CD4-positive, CD25-positive, alpha-beta regulatory T cell (primary cell): ENCODE measurements around the gene ARHGAP12. TPM values are rescaled to one million over a fixed set of nuclear protein-coding genes. Genes with fewer than 3 reads are reported as not detected.

Experiments
- ATAC-seq, 2 donors: fragments of 150-1000 bp; cut with Tn5 transposase; one replicate each; pipeline ENCODE4 v1.10.0; 2021; ENCODE audit warnings: low read depth in 2 of 2, moderate number of reproducible peaks in 2 of 2, moderate library complexity in 1 of 2
- DNase-seq, 3 donors: peaks; one replicate each; pipeline versions ENCODE4 v3.0.0 to v3.0.0-alpha.2; 2012 to 2022; ENCODE audit warnings: mixed read lengths in 1 of 3
- H3K27ac ChIP-seq: one replicate; pipeline ENCODE4 v1.7.0; 2013; ENCODE audit warnings: mild to moderate bottlenecking, low read length; ENCODE audit not compliant: insufficient read depth, poor library complexity, severe bottlenecking
- H3K27me3 ChIP-seq: one replicate; pipeline ENCODE4 v1.7.0; 2013; ENCODE audit warnings: low read length; ENCODE audit not compliant: control insufficient read depth, insufficient read depth
- H3K36me3 ChIP-seq: one replicate; pipeline ENCODE4 v1.7.0; 2013; ENCODE audit warnings: mild to moderate bottlenecking, low read length, moderate library complexity; ENCODE audit not compliant: control insufficient read depth, insufficient read depth
- H3K4me1 ChIP-seq: 2 replicates; pipeline ENCODE4 v1.7.0; 2013; ENCODE audit warnings: mild to moderate bottlenecking, low read length; ENCODE audit not compliant: insufficient read depth, control insufficient read depth, poor library complexity, severe bottlenecking
- H3K4me3 ChIP-seq: one replicate; pipeline ENCODE4 v1.7.0; 2013; ENCODE audit warnings: low read depth, mild to moderate bottlenecking, low read length, moderate library complexity
- H3K9me3 ChIP-seq, 2 experiments: 1 replicate in 1 of 2; 2 replicates in 1 of 2; pipeline ENCODE4 v1.7.0; 2013; ENCODE audit warnings: low read length in 2 of 2, mild to moderate bottlenecking in 1 of 2, moderate library complexity in 1 of 2; ENCODE audit not compliant: control insufficient read depth in 2 of 2
- H3K27ac Mint-ChIP-seq, 3 donors: one replicate each; pipeline ENCODE4 v1.8.0; 2020 to 2022; ENCODE audit warnings: mild to moderate bottlenecking in 3 of 3, mixed read lengths in 3 of 3, moderate library complexity in 2 of 3
- H3K27me3 Mint-ChIP-seq: one replicate; pipeline ENCODE4 v1.8.0; 2022; ENCODE audit warnings: mild to moderate bottlenecking, mixed read lengths
- H3K36me3 Mint-ChIP-seq: one replicate; pipeline ENCODE4 v1.8.0; 2020; ENCODE audit warnings: mixed read lengths
- H3K4me1 Mint-ChIP-seq, 4 donors: one replicate each; pipeline ENCODE4 v1.8.0; 2020 to 2022; ENCODE audit warnings: mixed read lengths in 4 of 4, mild to moderate bottlenecking in 1 of 4
- H3K4me3 Mint-ChIP-seq, 4 donors: one replicate each; pipeline ENCODE4 v1.8.0; 2020 to 2022; ENCODE audit warnings: mild to moderate bottlenecking in 4 of 4, mixed read lengths in 4 of 4, moderate library complexity in 3 of 4
- H3K9me3 Mint-ChIP-seq, 7 donors: one replicate each; pipeline ENCODE4 v1.8.0; 2020 to 2022; ENCODE audit warnings: mixed read lengths in 7 of 7, mild to moderate bottlenecking in 3 of 7, moderate library complexity in 2 of 7
- polyA plus RNA-seq, 4 donors: library from polyadenylated mRNA; unstranded; fragments of 300-500 nt; fragmentation: Illumina TruSeq; gene quantifications; one replicate each; pipeline ENCODE4 v1.2.3, GENCODE V29; 2021
- total RNA-seq: library from RNA; stranded (reverse); gene quantifications from one replicate; pipeline ENCODE4 v1.2.3, GENCODE V29; 2022

The ARHGAP12 gene
- total and polyA plus RNA-seq, 5 donors from 2014 or later, result 8.8 to 28.3 (median 11.8) TPM

DNA sequence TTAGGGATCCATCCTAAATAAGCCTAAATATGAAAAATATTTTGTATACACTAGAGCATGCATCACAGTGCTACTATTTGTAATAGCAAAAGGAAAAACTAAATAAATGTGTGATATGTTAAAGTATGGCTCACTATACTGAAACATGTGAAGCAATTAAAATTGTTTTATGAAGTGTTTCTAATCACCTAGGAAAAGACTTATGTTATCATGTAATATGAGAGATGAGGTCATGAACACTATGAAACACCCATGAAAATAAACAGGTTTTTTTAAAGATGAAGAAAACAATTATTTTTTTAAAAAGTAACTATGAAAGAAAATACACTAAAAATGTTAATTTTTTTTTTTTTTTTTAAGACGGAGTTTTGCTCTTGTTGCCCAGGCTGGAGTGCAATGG is 16.8 kb upstream of the ARHGAP12 start:
- Histone ChIP-seq H3K9me3 (no peaks in the 10 kb centered on the region), H3K36me3 (no peaks in the 10 kb centered on the region), H3K4me3 (no peak overlapping the region), H3K27me3 (no peaks in the 10 kb centered on the region), H3K4me1 (no peaks in the 10 kb centered on the region), H3K27ac (no peak overlapping the region)
- Mint-ChIP-seq H3K27ac (no peak overlapping the region), H3K9me3 (no peaks in the 10 kb centered on the region), H3K4me3 (no peak overlapping the region), H3K27me3 (no peaks in the 10 kb centered on the region), H3K36me3 (no peaks in the 10 kb centered on the region), H3K4me1 (peaks cover 0 to 10% (median 7%) of the 10 kb centered on the region in 4 donors)
- no peak for DNase-seq
- no peak for ATAC-seq

DNA sequence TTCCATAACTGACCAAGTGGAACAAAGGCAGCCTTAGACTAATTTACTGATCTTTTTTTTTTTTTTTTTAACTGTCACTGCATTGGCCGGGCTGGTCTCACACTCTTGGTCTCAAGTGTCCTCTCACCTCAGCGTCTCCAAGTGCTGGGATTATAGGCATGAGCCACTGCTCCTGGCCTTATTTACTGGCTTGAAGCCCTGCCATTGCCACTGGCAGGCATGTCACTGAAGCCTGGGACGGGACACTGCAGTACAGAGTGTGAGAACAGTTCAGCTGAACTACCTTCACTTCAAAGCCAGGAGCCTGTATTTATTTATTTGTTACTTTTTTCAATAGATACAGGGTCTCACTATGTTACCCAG is 15.4 kb upstream of the ARHGAP12 start:
- Mint-ChIP-seq H3K4me1 (peaks cover 0 to 12% (median 7%) of the 10 kb centered on the region in 4 donors), H3K9me3 (no peaks in the 10 kb centered on the region)
- no peak for DNase-seq

DNA sequence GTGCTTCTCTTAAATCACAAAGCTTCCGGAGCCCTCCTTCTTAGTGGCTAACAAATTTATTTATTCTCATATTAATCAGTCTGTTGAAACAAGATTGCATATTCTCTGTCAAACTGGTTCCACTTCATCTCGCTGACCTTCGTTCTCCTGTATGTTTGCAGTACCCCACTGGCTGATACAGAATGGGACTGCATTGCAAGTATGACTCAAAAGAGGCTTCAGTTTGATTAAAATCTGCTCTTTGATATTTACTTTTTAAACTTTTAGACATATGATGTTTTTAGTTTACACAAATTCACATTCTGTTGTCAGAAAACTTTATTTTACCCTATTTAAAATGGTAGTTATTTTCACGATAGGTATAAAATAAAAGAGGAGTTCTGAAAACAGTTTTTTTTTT is 14.3 kb upstream of the ARHGAP12 start:
- no peak for DNase-seq
- no peak overlapping the region for H3K27ac Mint-ChIP-seq

More for the DNA sequence above, 15.4 kb upstream of the ARHGAP12 start:
- Histone ChIP-seq H3K27ac (no peak overlapping the region), H3K36me3 (no peaks in the 10 kb centered on the region), H3K4me1 (no peaks in the 10 kb centered on the region), H3K4me3 (no peak overlapping the region), H3K9me3 (no peaks in the 10 kb centered on the region), H3K27me3 (no peaks in the 10 kb centered on the region)
- H3K27ac Mint-ChIP-seq, result no peak overlapping the region
- no peak for ATAC-seq
- no peak overlapping the region for H3K4me3 Mint-ChIP-seq
- H3K36me3 Mint-ChIP-seq, result no peaks in the 10 kb centered on the region
- no peaks in the 10 kb centered on the region for H3K27me3 Mint-ChIP-seq

DNA sequence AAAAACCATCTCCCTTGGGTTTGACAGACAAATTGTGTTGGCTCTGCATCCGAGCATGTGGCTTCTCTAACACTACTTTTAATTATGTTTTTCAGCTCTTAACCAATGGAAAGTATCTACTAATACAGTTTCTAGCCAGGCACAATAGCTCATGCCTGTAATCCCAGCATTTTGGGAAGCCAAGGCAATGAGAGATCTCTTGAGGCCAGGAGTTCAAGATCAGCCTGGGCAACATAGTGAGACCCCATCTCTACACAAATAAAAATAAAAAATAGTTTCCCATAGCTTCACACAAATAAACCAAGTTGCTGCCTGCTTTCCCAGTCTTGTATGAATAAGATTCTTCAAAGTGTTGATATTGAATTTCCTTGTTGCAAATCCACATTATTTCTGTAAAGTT is 13.8 kb upstream of the ARHGAP12 start:
- Histone ChIP-seq H3K27me3 (no peaks in the 10 kb centered on the region), H3K4me1 (no peaks in the 10 kb centered on the region), H3K4me3 (no peak overlapping the region), H3K36me3 (no peaks in the 10 kb centered on the region), H3K27ac (no peak overlapping the region), H3K9me3 (no peaks in the 10 kb centered on the region)
- Mint-ChIP-seq H3K4me1 (peaks cover 0 to 12% (median 7%) of the 10 kb centered on the region in 4 donors), H3K9me3 (no peaks in the 10 kb centered on the region), H3K27ac (no peak overlapping the region), H3K27me3 (no peaks in the 10 kb centered on the region), H3K36me3 (no peaks in the 10 kb centered on the region), H3K4me3 (no peak overlapping the region)
- no peak for DNase-seq
- ATAC-seq, result no peak

More for the DNA sequence above, 14.3 kb upstream of the ARHGAP12 start:
- Histone ChIP-seq H3K4me3 (no peak overlapping the region), H3K27ac (no peak overlapping the region), H3K36me3 (no peaks in the 10 kb centered on the region), H3K27me3 (no peaks in the 10 kb centered on the region), H3K4me1 (no peaks in the 10 kb centered on the region), H3K9me3 (no peaks in the 10 kb centered on the region)
- Mint-ChIP-seq H3K4me1 (peaks cover 0 to 12% (median 7%) of the 10 kb centered on the region in 4 donors), H3K9me3 (no peaks in the 10 kb centered on the region), H3K36me3 (no peaks in the 10 kb centered on the region), H3K4me3 (no peak overlapping the region), H3K27me3 (no peaks in the 10 kb centered on the region)
- no peak for ATAC-seq

DNA sequence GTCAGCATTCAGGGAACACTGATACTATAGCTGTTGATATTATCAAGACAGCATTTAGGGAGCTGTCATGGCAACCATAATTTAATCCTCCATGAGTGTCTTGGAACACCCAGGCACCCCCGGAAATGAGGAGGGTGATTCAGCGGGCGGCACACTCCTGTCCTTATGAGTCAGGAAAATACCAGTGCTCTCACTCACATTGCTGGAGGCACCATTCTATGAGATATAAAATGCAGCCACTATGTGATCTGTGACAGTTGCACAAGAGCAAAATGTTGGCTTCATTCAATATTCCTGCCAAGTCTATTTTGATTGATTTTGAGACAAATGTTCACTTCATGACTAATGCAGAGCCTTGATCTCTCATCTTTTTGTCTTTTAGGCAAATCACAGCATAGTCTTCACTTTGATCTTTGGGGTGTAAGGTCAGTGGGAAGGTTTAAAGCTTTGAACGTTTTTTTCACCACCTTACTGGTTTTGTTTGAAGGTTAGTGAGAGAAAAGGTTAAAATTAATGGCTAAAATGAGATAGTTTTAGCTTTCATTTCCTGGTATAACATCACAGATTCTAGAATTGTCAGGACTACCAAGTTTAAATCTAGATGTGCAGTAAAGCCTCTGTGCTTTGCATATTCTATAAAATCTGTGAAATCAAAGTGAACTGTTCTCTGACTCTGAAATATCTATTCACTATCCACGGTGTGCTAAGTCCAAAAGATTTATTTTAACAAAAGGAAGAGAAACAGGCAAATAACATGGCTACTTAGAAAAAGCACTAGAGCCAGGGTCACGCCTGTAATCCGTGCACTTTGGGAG is 12.4 kb upstream of the ARHGAP12 start:
- Histone ChIP-seq H3K27ac (no peak overlapping the region), H3K4me3 (no peak overlapping the region), H3K27me3 (no peaks in the 10 kb centered on the region), H3K4me1 (no peaks in the 10 kb centered on the region), H3K36me3 (no peaks in the 10 kb centered on the region), H3K9me3 (no peaks in the 10 kb centered on the region)
- Mint-ChIP-seq H3K4me3 (no peak overlapping the region), H3K27ac (no peak overlapping the region), H3K36me3 (no peaks in the 10 kb centered on the region), H3K4me1 (peaks cover 0 to 12% (median 7%) of the 10 kb centered on the region in 4 donors), H3K9me3 (no peaks in the 10 kb centered on the region), H3K27me3 (peaks cover 4% of the 10 kb centered on the region)
- ATAC-seq (no peak), DNase-seq (no peak)

DNA sequence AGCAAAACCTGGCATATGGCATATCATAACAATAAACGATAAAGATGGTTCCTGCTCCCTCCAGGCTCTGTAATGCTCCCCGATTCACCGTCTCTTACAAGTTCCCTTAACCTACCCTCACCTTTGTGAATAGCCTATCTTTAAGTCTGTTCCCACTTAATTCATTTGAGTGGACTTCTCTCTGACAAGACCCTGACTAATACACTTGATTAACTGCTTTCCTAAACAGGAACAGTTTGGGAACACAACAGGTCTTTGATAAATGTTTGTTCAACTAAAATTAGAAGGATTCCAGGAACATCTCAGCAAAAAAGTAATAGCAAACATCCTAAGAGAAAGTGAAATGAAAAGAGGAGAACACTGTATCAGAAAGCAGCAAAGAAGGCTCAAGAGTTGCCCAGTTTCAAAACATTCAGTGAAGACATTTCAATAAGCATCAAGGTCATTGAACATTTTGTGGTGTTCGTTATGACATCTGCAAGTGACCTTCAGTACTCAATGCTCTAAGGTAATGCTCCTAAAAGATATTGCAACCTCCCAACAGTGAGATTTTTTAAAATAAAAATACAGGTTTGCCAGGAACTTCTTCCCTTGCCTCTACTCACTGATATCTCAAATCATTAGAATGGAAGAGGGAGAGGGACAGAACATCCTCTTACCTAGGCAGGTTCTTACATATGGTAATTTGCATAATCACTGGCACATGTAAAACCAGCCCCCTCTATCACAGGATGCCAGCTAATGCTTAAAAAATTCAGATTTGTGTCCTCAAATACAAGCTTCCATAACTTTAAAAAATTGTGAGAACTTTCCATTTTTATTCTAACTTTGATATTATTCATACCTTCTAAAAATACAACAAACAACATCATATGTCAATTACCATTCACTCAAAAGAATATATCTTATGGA is 11.4 kb upstream of the ARHGAP12 start:
- Mint-ChIP-seq H3K27me3 (peaks cover 4% of the 10 kb centered on the region), H3K4me3 (no peak overlapping the region), H3K36me3 (no peaks in the 10 kb centered on the region), H3K4me1 (peaks cover 0 to 12% (median 7%) of the 10 kb centered on the region in 4 donors), H3K9me3 (no peaks in the 10 kb centered on the region), H3K27ac (no peak overlapping the region)
- Histone ChIP-seq H3K4me1 (no peaks in the 10 kb centered on the region), H3K4me3 (no peak overlapping the region), H3K27me3 (no peaks in the 10 kb centered on the region), H3K9me3 (no peaks in the 10 kb centered on the region), H3K27ac (no peak overlapping the region), H3K36me3 (no peaks in the 10 kb centered on the region)
- no peak for DNase-seq
- ATAC-seq, result no peak

DNA sequence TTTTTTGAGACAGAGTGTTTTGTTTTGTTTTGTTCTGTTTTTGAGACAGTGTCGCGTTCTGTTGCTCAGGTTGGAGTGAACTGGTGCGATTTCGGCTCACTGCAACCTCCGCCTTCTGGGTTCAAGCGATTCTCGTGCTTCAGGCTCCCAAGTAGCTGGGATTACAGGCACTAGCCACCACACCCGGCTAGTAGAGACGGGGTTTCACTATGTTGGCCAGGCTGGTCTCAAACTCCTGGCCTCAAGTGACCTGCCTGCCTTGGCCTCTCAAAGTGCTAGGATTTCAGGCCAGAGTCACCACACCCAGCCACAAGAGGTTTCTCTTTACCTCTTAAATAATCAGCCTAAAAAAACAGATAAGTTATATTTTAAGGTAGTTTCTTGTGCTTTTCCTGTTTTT is 8.7 kb upstream of the ARHGAP12 start:
- no peaks in the 10 kb centered on the region for H3K36me3 Mint-ChIP-seq
- Histone ChIP-seq H3K36me3 (no peaks in the 10 kb centered on the region), H3K27me3 (no peaks in the 10 kb centered on the region), H3K9me3 (no peaks in the 10 kb centered on the region), H3K4me3 (no peak overlapping the region), H3K4me1 (no peaks in the 10 kb centered on the region), H3K27ac (no peak overlapping the region)
- no peak for ATAC-seq
- H3K4me3 Mint-ChIP-seq, result no peak overlapping the region
- H3K4me1 Mint-ChIP-seq, result peaks cover 0 to 12% (median 7%) of the 10 kb centered on the region in 4 donors
- H3K9me3 Mint-ChIP-seq, result no peaks in the 10 kb centered on the region
- no peak overlapping the region for H3K27ac Mint-ChIP-seq
- DNase-seq, result no peak
- H3K27me3 Mint-ChIP-seq, result peaks cover 4% of the 10 kb centered on the region
